Measurements from ENCODE around the gene HS3ST3A1.
A peak's percentile ranks its signal among the peaks of the same experiment; 100 is the strongest.

HS3ST3A1 gene

GRCh38 chr17:13598353-13599167 is 3.2 kb downstream of the HS3ST3A1 start:
- DNase-seq (ENCODE audit: low read depth), result no peak

- no peak for DNase-seq (ENCODE audit: low read depth)
These were observed 3.9 kb downstream of the HS3ST3A1 start for GRCh38 chr17:13597723-13598347.

- no peak for DNase-seq (ENCODE audit: low read depth)
These were observed 5.3 kb downstream of the HS3ST3A1 start for GRCh38 chr17:13596241-13596923.

- no peak for DNase-seq (ENCODE audit: low read depth)
These were observed 6.2 kb downstream of the HS3ST3A1 start for GRCh38 chr17:13595599-13595899.

DNA sequence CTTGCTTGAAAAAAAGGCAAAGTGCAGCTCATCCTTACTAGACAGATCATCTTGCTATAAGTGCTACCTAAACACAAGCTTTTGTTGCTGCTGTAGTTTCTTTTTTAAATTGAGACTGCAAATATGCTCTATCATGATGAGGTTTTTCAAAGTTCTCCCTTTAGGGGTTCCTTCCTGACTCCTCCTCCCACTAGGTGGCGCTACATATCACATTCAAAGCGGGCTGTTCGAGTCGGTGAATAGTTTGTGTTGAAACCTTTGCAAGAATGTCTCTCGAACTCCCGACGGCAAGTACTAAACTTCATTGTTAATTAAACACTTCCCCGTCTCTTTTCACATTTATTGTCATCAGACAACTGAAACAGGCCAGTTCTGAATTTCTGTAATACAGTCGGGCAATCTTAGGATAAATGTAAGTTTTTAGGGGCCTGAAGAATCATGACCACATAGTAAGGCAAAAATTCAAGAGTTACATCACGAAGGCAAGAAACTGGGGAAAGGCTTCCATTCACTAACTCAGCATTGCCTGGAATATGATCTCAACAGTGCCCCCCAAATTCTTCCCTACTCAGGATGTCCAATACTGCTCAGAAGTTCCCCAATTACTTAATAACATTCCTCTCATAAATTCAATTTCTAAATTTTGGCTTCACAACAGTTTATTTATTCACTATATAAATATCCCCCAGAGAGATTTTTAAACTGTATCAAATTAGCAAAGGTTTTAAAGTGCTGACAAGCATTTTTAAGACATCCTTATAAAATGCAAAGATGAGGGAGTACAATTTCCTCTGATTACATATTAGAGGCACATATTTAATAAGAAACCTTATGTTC is 6.7 kb downstream of the HS3ST3A1 start:
- DNase-seq (ENCODE audit: low read depth), result peak; percentile 59

DNA sequence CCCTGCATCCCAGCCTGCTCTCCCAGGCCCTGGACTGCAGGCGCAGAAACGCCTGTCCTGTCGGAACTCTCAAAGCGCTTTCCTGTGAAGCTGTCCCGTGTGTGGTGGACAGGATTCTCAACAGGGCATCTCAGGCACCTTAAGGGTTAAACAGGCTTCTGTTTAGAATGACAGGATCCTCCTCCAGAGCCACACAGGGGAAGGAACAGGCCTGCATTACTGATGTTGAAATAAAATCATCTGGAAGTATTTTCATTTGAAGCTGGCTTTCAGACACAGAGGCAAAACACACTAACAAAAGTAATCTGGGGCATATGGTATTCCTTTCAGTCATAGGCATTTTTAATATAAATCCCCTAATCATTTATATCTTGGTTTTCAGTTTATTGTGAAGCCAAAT is 7.4 kb downstream of the HS3ST3A1 start:
- no peak for DNase-seq (ENCODE audit: low read depth)

DNA sequence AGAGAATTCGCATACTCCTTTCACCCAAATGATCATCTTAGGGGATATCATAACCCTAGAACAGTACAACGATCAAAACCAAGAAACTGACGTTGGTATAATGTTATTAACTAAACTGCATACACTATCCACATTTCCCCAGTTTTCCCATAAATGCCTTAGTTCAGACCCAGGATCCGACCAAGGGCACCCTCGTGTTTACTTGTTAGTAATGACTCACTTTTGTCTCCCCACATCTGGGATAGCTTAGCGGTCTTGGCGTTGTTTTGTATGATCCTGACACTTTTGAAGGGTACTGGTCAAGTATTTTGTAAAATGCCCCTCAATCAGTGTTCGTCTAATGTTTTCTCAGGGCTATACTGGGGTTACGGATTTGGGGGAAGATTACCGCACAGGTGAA is 8.0 kb downstream of the HS3ST3A1 start:
- DNase-seq (ENCODE audit: low read depth), result no peak

GRCh38 chr17:13593021-13593751 is 8.5 kb downstream of the HS3ST3A1 start:
- no peak for DNase-seq (ENCODE audit: low read depth)

DNA sequence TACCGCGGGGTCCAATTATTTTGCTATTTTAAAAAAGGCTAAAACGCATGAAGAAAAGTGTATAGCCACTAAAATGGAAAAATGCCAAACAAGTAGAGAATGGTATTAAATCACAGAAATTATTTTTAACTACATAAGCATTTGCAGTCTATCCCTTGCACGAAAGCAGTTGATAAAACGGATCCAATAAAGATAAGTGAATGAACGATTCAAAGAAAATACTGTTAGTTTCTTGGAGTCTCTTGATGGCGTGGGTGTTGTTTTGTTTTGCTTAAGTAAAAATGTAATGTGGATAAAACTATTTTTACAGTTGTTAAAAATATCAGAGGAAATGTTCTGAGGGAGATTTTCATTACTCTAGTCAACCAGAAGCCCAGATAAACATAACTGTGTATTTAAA is 9.3 kb downstream of the HS3ST3A1 start:
- no peak for DNase-seq (ENCODE audit: low read depth)

DNA sequence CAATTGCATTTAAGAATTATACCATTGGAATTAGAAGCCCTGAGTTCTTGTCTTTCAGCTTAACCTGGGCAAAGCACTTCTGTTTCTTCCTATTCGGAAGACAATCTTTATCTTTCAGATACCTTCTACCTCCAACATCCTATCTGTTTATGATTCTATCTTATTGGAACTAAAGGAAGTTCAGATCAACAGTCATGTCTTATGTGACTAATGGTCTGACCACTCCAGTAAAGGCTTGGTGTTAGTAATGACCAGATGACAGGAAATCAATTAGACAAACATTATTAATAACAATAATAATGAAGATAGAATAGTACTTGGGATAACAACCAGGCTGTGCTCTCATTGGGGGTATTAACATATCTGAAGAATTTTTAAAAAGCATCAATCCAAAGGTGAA is 11.3 kb downstream of the HS3ST3A1 start:
- DNase-seq (ENCODE audit: low read depth), result no peak

GRCh38 chr17:13589658-13590057 is 12.1 kb downstream of the HS3ST3A1 start:
- DNase-seq (ENCODE audit: low read depth), result no peak

- no peak for DNase-seq (ENCODE audit: low read depth)
These were observed 14.0 kb downstream of the HS3ST3A1 start for GRCh38 chr17:13587487-13588338.

DNA sequence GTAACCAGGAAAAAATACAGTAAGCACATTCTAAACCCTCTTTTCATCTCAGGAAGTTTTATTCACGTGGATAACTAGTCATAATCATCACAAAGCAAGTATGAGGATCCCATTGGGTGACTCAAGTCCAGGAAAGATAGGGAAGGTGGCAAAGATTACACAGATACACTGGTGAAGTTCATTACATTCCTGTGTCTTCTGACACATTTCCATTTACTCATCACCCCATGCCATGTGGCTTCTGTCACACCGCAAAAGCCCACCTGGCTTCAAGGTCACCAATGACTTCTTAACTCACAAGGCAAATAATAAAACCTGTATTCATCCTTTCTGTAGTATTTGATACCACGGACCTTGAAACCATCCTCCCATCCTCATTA is 17.0 kb downstream of the HS3ST3A1 start:
- DNase-seq (ENCODE audit: low read depth), result no peak

DNA sequence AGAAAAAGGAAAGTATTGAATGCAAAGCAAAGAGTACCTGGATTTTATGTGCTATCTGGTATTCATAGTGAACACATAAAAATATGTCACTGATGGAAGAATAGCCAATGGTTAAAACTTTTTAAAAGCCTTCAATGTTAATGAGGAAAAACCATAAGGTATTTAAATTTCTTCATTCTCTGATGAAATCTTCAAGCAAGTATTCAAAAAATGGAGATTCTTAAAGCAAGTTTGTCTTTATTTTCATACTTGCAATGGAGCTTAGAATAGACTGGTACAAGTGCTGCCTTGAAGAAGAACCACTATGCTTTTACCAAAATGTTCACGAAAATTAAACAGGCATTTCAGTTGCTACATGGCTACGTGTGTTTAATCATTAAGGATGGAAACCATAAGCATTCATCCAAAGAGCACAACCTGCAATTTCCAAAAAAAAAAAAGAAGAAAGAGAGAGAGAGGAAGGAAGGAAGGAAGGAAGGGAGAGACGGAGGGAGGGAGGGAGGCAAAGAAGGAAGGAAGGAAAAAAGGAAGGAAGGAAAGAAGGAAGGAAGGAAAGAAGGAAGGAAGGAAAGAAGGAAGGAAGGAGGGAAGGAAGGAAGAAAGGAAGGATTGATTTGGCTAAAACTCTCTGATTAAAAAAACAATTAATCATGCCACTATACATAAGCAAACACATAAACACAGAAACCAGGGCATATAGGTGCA is 17.6 kb downstream of the HS3ST3A1 start:
- no peak for DNase-seq (ENCODE audit: low read depth)

DNA sequence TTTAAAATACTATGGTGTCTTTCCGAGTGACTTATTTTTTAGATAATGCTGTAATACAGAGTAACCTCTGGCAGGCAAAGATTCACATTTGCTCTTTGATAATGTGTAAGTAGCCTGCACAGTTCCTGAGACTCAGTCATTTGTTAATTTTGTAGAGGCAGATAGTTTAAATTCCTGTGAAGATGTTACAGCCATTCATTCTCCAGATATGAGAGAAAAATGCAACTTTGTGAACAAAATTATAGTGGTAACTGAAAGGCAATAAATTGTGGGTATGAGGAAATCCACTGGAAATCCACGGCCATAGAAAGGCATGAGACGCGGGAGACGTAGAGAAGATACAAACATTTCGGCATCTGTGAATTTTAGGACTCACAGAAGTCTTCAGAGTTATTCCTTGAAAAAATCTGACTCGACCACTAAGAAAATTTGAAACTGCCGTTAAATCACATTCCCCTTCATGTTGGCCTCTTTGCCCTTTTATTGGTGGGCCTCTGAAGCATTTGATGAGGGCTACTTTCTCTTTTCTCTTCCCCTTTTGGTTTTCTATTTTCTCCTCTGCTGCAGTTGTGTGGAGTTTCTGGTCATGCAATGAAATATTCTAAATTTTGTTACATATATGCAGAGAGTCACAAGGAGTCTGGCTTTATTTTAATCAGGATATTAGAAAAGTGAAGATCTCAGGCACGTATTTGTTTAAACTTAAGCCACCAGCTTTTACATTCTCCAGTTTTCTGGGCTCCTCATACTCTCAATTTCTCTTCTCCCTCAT is 18.8 kb downstream of the HS3ST3A1 start:
- DNase-seq (ENCODE audit: low read depth), result no peak

- no peak for DNase-seq (ENCODE audit: low read depth)
These were observed 19.8 kb downstream of the HS3ST3A1 start for GRCh38 chr17:13581925-13582324.

- no peak for DNase-seq (ENCODE audit: low read depth)
These were observed 20.9 kb downstream of the HS3ST3A1 start for GRCh38 chr17:13580790-13581189.

DNA sequence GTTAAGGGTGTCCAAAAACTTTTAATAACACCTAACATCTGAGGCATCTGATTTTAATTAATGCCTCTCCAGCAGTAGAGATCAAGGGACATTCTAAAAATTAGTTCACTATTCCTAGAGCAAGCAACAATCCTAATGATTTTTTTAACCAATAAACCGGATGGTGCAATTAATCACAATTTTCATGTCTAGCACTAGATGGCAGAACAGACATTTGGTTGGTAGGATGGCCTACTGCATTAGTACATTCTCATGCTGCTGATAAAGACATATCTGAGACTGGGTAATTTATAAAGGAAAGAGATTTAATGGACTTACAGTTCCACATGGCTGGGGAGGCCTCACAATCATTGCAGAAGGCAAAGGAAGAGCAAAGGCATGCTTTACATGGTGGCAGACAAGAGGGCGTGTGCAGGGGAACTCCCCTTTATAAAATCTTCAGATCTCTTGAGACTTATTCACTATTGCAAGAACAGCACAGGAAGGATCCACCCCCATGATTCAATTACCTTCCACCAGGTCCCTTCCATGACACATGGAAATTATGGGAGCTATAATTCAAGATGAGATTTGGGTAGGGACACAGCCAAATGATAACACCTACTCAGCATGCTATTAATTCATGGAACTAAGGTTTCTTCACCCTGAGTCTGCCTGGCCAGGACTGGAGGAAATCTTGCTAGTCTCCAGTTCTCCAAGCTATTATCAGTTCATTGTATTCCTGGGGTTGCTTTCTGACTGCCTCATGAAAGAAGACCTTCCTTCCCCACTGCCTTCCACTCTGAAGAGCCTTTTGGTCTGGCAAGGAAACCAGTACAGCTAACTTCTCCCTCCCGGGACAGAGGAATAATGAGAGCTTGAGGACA is 24.8 kb downstream of the HS3ST3A1 start:
- DNase-seq (ENCODE audit: low read depth), result no peak

Data from stimulated activated CD8-positive, alpha-beta memory T cell treated with anti-CD3 and anti-CD28 coated beads, Interleukin-12 subunit alpha, Interleukin-12 subunit beta, amount 100 ng/mL, for 4 hours (primary cell).